MCF 10A (cell line): ENCODE data around the gene MORN2. TPM values are rescaled to one million over a fixed set of nuclear protein-coding genes. Genes with fewer than 3 reads are reported as not detected.

Source experiments
- BruUV-seq: library from RNA; stranded (reverse); fragments of 400-500 nt; replicated peaks from 2 replicates; lab custom pipeline; 2021; lab: Mats Ljungman, UMichigan
- CTCF ChIA-PET: fragments of 300-600 bp; sonication (Branson Sonifier 250); formaldehyde crosslinking; extraction: SDS; loops from one replicate; lab custom pipeline; 2021; ENCODE audit warnings: antibody characterized with exemption, inconsistent platforms; lab: Yijun Ruan, JAX
- POLR2A ChIA-PET: fragments of 300-600, 350-650 bp; sonication (Branson Sonifier 250); formaldehyde crosslinking; extraction: SDS; loops from one replicate; lab custom pipeline; 2020; ENCODE audit warnings: antibody characterized with exemption, inconsistent platforms; lab: Yijun Ruan, JAX
- DNase-seq: peaks from one replicate; pipeline ENCODE4 v3.0.0-alpha.2; 2018; ENCODE audit not compliant: unreplicated experiment
- H3K27ac Mint-ChIP-seq: one replicate; pipeline ENCODE4 v1.8.0; 2022; ENCODE audit warnings: mild to moderate bottlenecking, low read depth, mixed read lengths; ENCODE audit not compliant: unreplicated experiment
- H3K27me3 Mint-ChIP-seq: one replicate; pipeline ENCODE4 v1.8.0; 2022; ENCODE audit warnings: mixed read lengths; ENCODE audit not compliant: insufficient read depth, unreplicated experiment
- H3K36me3 Mint-ChIP-seq: one replicate; pipeline ENCODE4 v1.8.0; 2022; ENCODE audit warnings: mild to moderate bottlenecking, moderate library complexity, mixed read lengths; ENCODE audit not compliant: insufficient read depth, unreplicated experiment
- H3K4me1 Mint-ChIP-seq: one replicate; pipeline ENCODE4 v1.8.0; 2022; ENCODE audit warnings: mixed read lengths; ENCODE audit not compliant: insufficient read depth, unreplicated experiment
- H3K4me3 Mint-ChIP-seq: one replicate; pipeline ENCODE4 v1.8.0; 2022; ENCODE audit warnings: mild to moderate bottlenecking, moderate library complexity, mixed read lengths; ENCODE audit not compliant: unreplicated experiment
- H3K9me3 Mint-ChIP-seq: one replicate; pipeline ENCODE4 v1.8.0; 2022; ENCODE audit warnings: mixed read lengths; ENCODE audit not compliant: unreplicated experiment
- CTCF ChIP-seq: fragments of 200-600 bp; IDR thresholded peaks from one replicate; pipeline ENCODE4 v1.8.0; 2022; ENCODE audit warnings: antibody characterized with exemption, mild to moderate bottlenecking; ENCODE audit not compliant: unreplicated experiment
- intact Hi-C: fragments of 100-400 bp; cut with micrococcal nuclease; formaldehyde crosslinking; loops from 2 replicates; pipeline ENCODE4 v1.14.1; 2022
- total RNA-seq: library from RNA; stranded (reverse); gene quantifications from 2 replicates; pipeline ENCODE4 v1.2.3, GENCODE V29; 2022

Gene MORN2
- total RNA-seq, 1 experiment from 2014 or later: 13.9 TPM

- H3K9me3 Mint-ChIP-seq: no peaks in the 10 kb centered on the region
- POLR2A ChIA-PET: no interaction called here
- no peak overlapping the region for H3K4me3 Mint-ChIP-seq
- no peaks in the 10 kb centered on the region for H3K4me1 Mint-ChIP-seq
- no peak for DNase-seq
- H3K36me3 Mint-ChIP-seq: no peaks in the 10 kb centered on the region
- no TSS peak for BruUV-seq
- no peaks in the 10 kb centered on the region for H3K27me3 Mint-ChIP-seq
- H3K27ac Mint-ChIP-seq: no peak overlapping the region
- CTCF ChIA-PET: no interaction called here
- TF ChIP-seq CTCF: no peak
- intact Hi-C loops: no loop called here
Observed at GRCh38 chr2:38900726-38901125, 24.9 kb downstream of the MORN2 start.

GRCh38 chr2:38905251-38905650 lies 29.5 kb downstream of the MORN2 start:
- intact Hi-C loops: no loop called here
- Mint-ChIP-seq H3K36me3 (no peaks in the 10 kb centered on the region), H3K27me3 (no peaks in the 10 kb centered on the region), H3K27ac (no peak overlapping the region), H3K4me3 (no peak overlapping the region), H3K4me1 (peaks cover 6% of the 10 kb centered on the region), H3K9me3 (no peaks in the 10 kb centered on the region)
- ChIA-PET POLR2A (no interaction called here), CTCF (interaction anchor here (1.4 kb wide), 1 partner anchor 10 kb away, joined by 4 read pairs; no protein-coding TSS in a partner anchor)
- DNase-seq: no peak
- TF ChIP-seq CTCF: no peak
- BruUV-seq: no TSS peak

GRCh38 chr2:38907242-38907641 lies 31.5 kb downstream of the MORN2 start:
- H3K36me3 Mint-ChIP-seq: no peaks in the 10 kb centered on the region
- BruUV-seq: no TSS peak
- ChIA-PET CTCF (interaction anchor here (0.6 to 0.8 kb wide), 3 partner anchors 19 to 305 kb away, joined by 3 read pairs; no protein-coding TSS in a partner anchor), POLR2A (interaction anchor here (0.7 kb wide), 1 partner anchor 25 kb away, joined by 4 read pairs; no protein-coding TSS in a partner anchor)
- no peaks in the 10 kb centered on the region for H3K27me3 Mint-ChIP-seq
- H3K4me1 Mint-ChIP-seq: peaks cover 6% of the 10 kb centered on the region
- DNase-seq: no peak
- no peak overlapping the region for H3K27ac Mint-ChIP-seq
- intact Hi-C loops: no loop called here
- no peak for TF ChIP-seq CTCF
- H3K4me3 Mint-ChIP-seq: no peak overlapping the region
- H3K9me3 Mint-ChIP-seq: no peaks in the 10 kb centered on the region

- TF ChIP-seq CTCF: no peak
- ChIA-PET POLR2A (interaction anchor here (0.7 kb wide), 1 partner anchor 25 kb away, joined by 4 read pairs; no protein-coding TSS in a partner anchor), CTCF (interaction anchor here (0.7 to 0.8 kb wide), 2 partner anchors 18 to 304 kb away, joined by 3 read pairs; no protein-coding TSS in a partner anchor)
- Mint-ChIP-seq H3K27me3 (no peaks in the 10 kb centered on the region), H3K36me3 (no peaks in the 10 kb centered on the region), H3K27ac (no peak overlapping the region), H3K9me3 (no peaks in the 10 kb centered on the region), H3K4me3 (no peak overlapping the region), H3K4me1 (peaks cover 6% of the 10 kb centered on the region)
- BruUV-seq: no TSS peak
- DNase-seq: no peak
- intact Hi-C loops: no loop called here
Observed at GRCh38 chr2:38907743-38908562, 32.2 kb downstream of the MORN2 start.
